ENCODE results near the gene EPHX1. TPM values are rescaled to one million over a fixed set of nuclear protein-coding genes. Genes with fewer than 3 reads are reported as not detected.

Gene EPHX1
- total and polyA plus RNA-seq, 2 of the 8 experiments (the other 6 are each of a cell fraction or from before 2014, with no cell fraction given): 45.3 to 79.1 TPM

DNA sequence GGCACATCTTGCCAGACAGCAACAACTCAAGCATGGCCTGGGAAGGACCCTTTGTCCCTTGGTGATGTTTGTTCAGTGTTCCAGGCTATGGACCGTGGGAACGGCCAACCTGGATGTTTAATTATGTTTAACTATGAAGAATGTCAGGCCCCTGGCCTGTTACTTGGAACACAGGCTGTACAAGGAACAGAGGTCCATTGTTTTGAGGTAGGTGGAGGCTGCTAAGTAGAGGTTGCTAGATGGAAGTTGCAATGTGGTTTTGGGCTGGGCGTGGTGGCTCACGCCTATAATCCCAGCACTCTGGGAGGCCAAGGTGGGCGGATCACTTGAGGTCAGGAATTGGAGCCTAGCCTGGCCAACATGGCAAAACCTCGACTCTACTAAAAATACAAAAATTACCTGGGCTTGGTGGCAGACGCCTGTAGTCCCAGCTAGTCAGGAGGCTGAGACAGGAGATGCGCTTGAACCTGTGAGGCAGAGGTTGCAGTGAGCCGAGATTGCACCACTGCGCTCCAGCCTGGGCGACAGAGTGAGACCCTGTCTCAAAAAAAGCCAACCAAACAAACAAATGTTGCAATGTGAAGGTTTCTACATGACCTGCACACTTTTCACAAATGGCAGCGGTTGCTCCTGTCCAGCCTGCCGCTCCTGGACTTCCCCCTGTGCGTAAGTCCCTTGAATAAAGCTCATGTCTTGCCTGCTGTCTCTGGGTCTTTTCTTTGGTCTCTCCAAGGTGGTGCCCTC is 81.5 kb downstream of the EPHX1 start:
- H3K27ac ChIP-seq (ENCODE audit: low read depth, low read length): no peak overlapping the region
- peaks cover 0 to 14% (median 6%) of the 10 kb centered on the region in 4 experiments; a peak in 4 of 7 replicates for H3K27me3 ChIP-seq (replicated peaks in 1 of 4; ENCODE audit: control insufficient read depth in 3 of 4, extremely low read depth in 1 of 4, insufficient read depth in 3 of 4, low read length in 3 of 4)
- H3K9ac ChIP-seq (replicated peaks in 1 of 4; ENCODE audit: extremely low read depth in 1 of 4, low read depth in 3 of 4, low read length in 3 of 4): no peak overlapping the region
- no peaks in the 10 kb centered on the region for H3K79me2 ChIP-seq (ENCODE audit: control insufficient read depth in 1 of 2, insufficient read depth in 2 of 2, low read length in 2 of 2)
- ChIA-PET POLR2A (ENCODE audit: partially characterized antibody) (interaction anchor here (1.1 to 5.7 kb wide), 3 partner anchors 8 to 15 kb away, joined by 3 to 27 read pairs (median 19); partner anchors contain the start of gene TMEM63A), CTCF (ENCODE audit: partially characterized antibody) (interaction anchor here (0.9 to 21.3 kb wide), 5 partner anchors 9 to 72 kb away, joined by 3 to 406 read pairs (median 5); partner anchors contain the start of gene TMEM63A)
- no peak overlapping the region; a peak in 1 of 4 replicates for H3K4me2 ChIP-seq (ENCODE audit: insufficient read depth in 1 of 2, low read depth in 2 of 2, low read length in 2 of 2)
- WGBS, 2 experiments (ENCODE audit: extremely low coverage in 1 of 2, insufficient coverage in 1 of 2, insufficient read length in 1 of 2, insufficient replicate concordance in 2 of 2, low coverage in 1 of 2, low lambda C conversion rate in 2 of 2, missing lambda C conversion rate in 1 of 2): 93% methylated on average over 14 of the region's 14 CpGs; no CpG with 5 or more reads in 1 of the 2 experiments
- peak overlapping the region; percentile 71; the same call in 1 of the 2 replicates for H3K18ac ChIP-seq (ENCODE audit: extremely low read depth, low read length)
- no peak overlapping the region for H3K14ac ChIP-seq (ENCODE audit: insufficient read length)
- H2BK20ac ChIP-seq (ENCODE audit: low read length): peak overlapping the region; percentile 82
- peak overlapping the region; percentile 88; the same call in 1 of the 2 replicates for H2BK5ac ChIP-seq (ENCODE audit: low read depth, low read length)
- peak overlapping the region; percentile 96 for H2BK12ac ChIP-seq (ENCODE audit: low read depth, low read length)
- H3K4ac ChIP-seq (replicated peaks; ENCODE audit: insufficient read length, low read depth, low read length): peak overlapping the region; percentile 13
- no peak overlapping the region for H3K23ac ChIP-seq (ENCODE audit: insufficient read length)
- H4K20me1 ChIP-seq (replicated peaks in 1 of 2; ENCODE audit: control insufficient read depth in 1 of 2, insufficient read depth in 2 of 2, low read length in 2 of 2): no peaks in the 10 kb centered on the region
- no peaks in the 10 kb centered on the region for H3K9me3 ChIP-seq (ENCODE audit: insufficient read depth in 2 of 2, low read depth in 1 of 2, low read length in 1 of 2)
- peak overlapping the region; percentile 36 for H2BK120ac ChIP-seq (replicated peaks; ENCODE audit: low read depth, low read length)
- no peak for DNase-seq (ENCODE audit: low read depth in 1 of 2, low spot score in 2 of 2)
- H3K56ac ChIP-seq (replicated peaks; ENCODE audit: insufficient read length, low read depth, low read length): no peak overlapping the region
- TF ChIP-seq BACH1 (IDR thresholded peaks at IDR 0.05; ENCODE audit: low read length) (no peak), SRF (IDR thresholded peaks at IDR 0.05; ENCODE audit: low read depth, low read length) (no peak), NRF1 (IDR thresholded peaks at IDR 0.05; ENCODE audit: low read depth, low read length) (no peak), CEBPB (IDR thresholded peaks at IDR 0.05; ENCODE audit: low read depth, low read length) (no peak), GABPA (IDR thresholded peaks at IDR 0.05; ENCODE audit: borderline replicate concordance, insufficient read depth, low read length) (no peak), CHD2 (IDR thresholded peaks at IDR 0.05; ENCODE audit: low read length) (no peak), NANOG (IDR thresholded peaks at IDR 0.05; ENCODE audit: insufficient read depth, low read depth, low read length, poor library complexity, severe bottlenecking) (no peak), RAD21 (IDR thresholded peaks at IDR 0.05 in 1 of 2, conservative IDR thresholded peaks at IDR 0.05 in 1 of 2; ENCODE audit: low read depth in 2 of 2, low read length in 2 of 2) (no peak)
- H2AK5ac ChIP-seq (ENCODE audit: low read depth, low read length): peak overlapping the region; percentile 95
- peak overlapping the region; percentile 1; the same call in 1 of the 2 replicates for H4K8ac ChIP-seq (ENCODE audit: extremely low read depth, insufficient read depth, low read length)
- peaks cover 10 to 34% (median 22%) of the 10 kb centered on the region in 4 experiments for H3K4me1 ChIP-seq (replicated peaks in 1 of 4; ENCODE audit: control insufficient read depth in 3 of 4, insufficient read depth in 4 of 4, low read length in 3 of 4)
- H4K5ac ChIP-seq (ENCODE audit: insufficient read length, low read depth, low read length): no peak overlapping the region
- H3K36me3 ChIP-seq (ENCODE audit: control insufficient read depth in 2 of 4, insufficient read depth in 4 of 4, low read length in 3 of 4): no peaks in the 10 kb centered on the region
- FAIRE-seq: no peak
- no peaks in the 10 kb centered on the region; the same call in 1 of the 2 replicates for H3K23me2 ChIP-seq (ENCODE audit: low read depth, low read length)
- no peaks in the 10 kb centered on the region for H3K79me1 ChIP-seq (ENCODE audit: low read depth, low read length)
- peak overlapping the region; percentile 95 for H4K91ac ChIP-seq (replicated peaks; ENCODE audit: insufficient read length, low read length)
- no peak overlapping the region for H2AFZ ChIP-seq (ENCODE audit: low read length)
- H2BK15ac ChIP-seq (ENCODE audit: low read length): peak overlapping the region; percentile 81
- no peak overlapping the region for H3K4me3 ChIP-seq (ENCODE audit: extremely low read depth in 1 of 4, insufficient read depth in 2 of 4, low read depth in 3 of 4, low read length in 4 of 4)
